HS-5 (cell line): ENCODE data around the gene NXPH3.
"Not testable (repeated sequence)": the region's sequence is repeated elsewhere in the genome, so short reads cannot be mapped to it uniquely, and the experiment has no call there.

Experiments used
- DNase-seq: peaks from one replicate; pipeline ENCODE4 v3.0.0-alpha.2; 2012; ENCODE audit warnings: low read depth

NXPH3 gene

GRCh38 chr17:49554694-49555494 lies 20.8 kb upstream of the NXPH3 start:
- no peak for DNase-seq

GRCh38 chr17:49555495-49556222 lies 20.0 kb upstream of the NXPH3 start:
- DNase-seq, result no peak

- no peak for DNase-seq
These were observed 19.3 kb upstream of the NXPH3 start for GRCh38 chr17:49556223-49556943.

- no peak for DNase-seq
These were observed 18.2 kb upstream of the NXPH3 start for GRCh38 chr17:49557312-49558024.

GRCh38 chr17:49564638-49565037 lies 11.0 kb upstream of the NXPH3 start:
- DNase-seq, result no peak

GRCh38 chr17:49565948-49566491 lies 9.7 kb upstream of the NXPH3 start:
- DNase-seq, result no peak

GRCh38 chr17:49566668-49567071 lies 9.0 kb upstream of the NXPH3 start:
- DNase-seq, result no peak

GRCh38 chr17:49567104-49567521 lies 8.6 kb upstream of the NXPH3 start:
- DNase-seq, result no peak

- DNase-seq, result no peak
These were observed 7.6 kb upstream of the NXPH3 start for GRCh38 chr17:49567871-49568694.

GRCh38 chr17:49568695-49569047 lies 7.0 kb upstream of the NXPH3 start:
- not testable (repeated sequence) for DNase-seq

- DNase-seq, result no peak
These were observed 5.0 kb upstream of the NXPH3 start for GRCh38 chr17:49570540-49571242.

GRCh38 chr17:49571283-49571682 lies 4.4 kb upstream of the NXPH3 start:
- DNase-seq, result no peak

GRCh38 chr17:49571764-49572163 lies 3.9 kb upstream of the NXPH3 start:
- DNase-seq, result no peak

GRCh38 chr17:49572226-49572625 lies 3.4 kb upstream of the NXPH3 start:
- no peak for DNase-seq

GRCh38 chr17:49572806-49573420 lies 2.8 kb upstream of the NXPH3 start:
- DNase-seq, result no peak

GRCh38 chr17:49573510-49574322 lies 2.0 kb upstream of the NXPH3 start:
- no peak for DNase-seq

- DNase-seq, result no peak
These were observed 1.3 kb upstream of the NXPH3 start for GRCh38 chr17:49574323-49574781.

- no peak for DNase-seq
These were observed 559 bp upstream of the NXPH3 start for GRCh38 chr17:49574945-49575678.
